Naive thymus-derived CD8-positive, alpha-beta T cell (primary cell): ENCODE data around the gene FAXDC2. TPM values are rescaled to one million over a fixed set of nuclear protein-coding genes. Genes with fewer than 3 reads are reported as not detected.

ENCODE experiments used
- ATAC-seq, 2 donors: fragments of 150-1000 bp; cut with Tn5 transposase in 1 of 2; sonication (Bioruptor Pico), chemical (Tn5 transposase) in 1 of 2; 1 replicate in 1 of 2; 2 replicates in 1 of 2; pipeline ENCODE4 v1.10.0; 2021; ENCODE audit warnings: mild to moderate bottlenecking in 2 of 2, moderate library complexity in 2 of 2
- POLR2A ChIA-PET: fragments of 350-600 bp; sonication (Branson Sonifier 250); formaldehyde crosslinking; loops from one replicate; lab custom pipeline; 2021; ENCODE audit warnings: antibody characterized with exemption; lab: Charles Lee
- DNase-seq, 10 donors: peaks; one replicate each; pipeline versions ENCODE4 v3.0.0 to v3.0.0-alpha.2; 2020 to 2022
- H3K27ac Mint-ChIP-seq, 10 donors: one replicate each; pipeline ENCODE4 v1.8.0; 2020 to 2022; ENCODE audit warnings: mild to moderate bottlenecking in 10 of 10, mixed read lengths in 10 of 10, moderate library complexity in 4 of 10, inconsistent platforms in 1 of 10
- H3K27me3 Mint-ChIP-seq, 5 donors: one replicate each; pipeline ENCODE4 v1.8.0; 2021 to 2022; ENCODE audit warnings: mixed read lengths in 5 of 5
- H3K36me3 Mint-ChIP-seq, 3 donors: one replicate each; pipeline ENCODE4 v1.8.0; 2020 to 2022; ENCODE audit warnings: mixed read lengths in 3 of 3, mild to moderate bottlenecking in 2 of 3, inconsistent platforms in 1 of 3
- H3K4me1 Mint-ChIP-seq, 4 donors: one replicate each; pipeline ENCODE4 v1.8.0; 2021 to 2022; ENCODE audit warnings: mixed read lengths in 4 of 4
- H3K4me3 Mint-ChIP-seq, 10 donors: one replicate each; pipeline ENCODE4 v1.8.0; 2020 to 2022; ENCODE audit warnings: mild to moderate bottlenecking in 10 of 10, mixed read lengths in 10 of 10, moderate library complexity in 6 of 10, inconsistent platforms in 1 of 10
- H3K9me3 Mint-ChIP-seq, 9 donors: one replicate each; pipeline ENCODE4 v1.8.0; 2020 to 2022; ENCODE audit warnings: mixed read lengths in 9 of 9, mild to moderate bottlenecking in 3 of 9, inconsistent platforms in 1 of 9, moderate library complexity in 1 of 9
- polyA plus RNA-seq, 3 donors: library from polyadenylated mRNA; unstranded; fragments of 300-500 nt; fragmentation: Illumina TruSeq; gene quantifications; one replicate each; pipeline ENCODE4 v1.2.3, GENCODE V29; 2021
- total RNA-seq, 8 experiments: library from RNA in 2 of 8; stranded (reverse) in 2 of 8; gene quantifications; one replicate each; pipeline ENCODE4 v1.2.3 and lab custom pipeline; 2021 to 2026

FAXDC2 gene
- total and polyA plus RNA-seq, 5 experiments from 2014 or later: 0.22 to 0.86 (median 0.51) TPM; not detected in 1

DNA sequence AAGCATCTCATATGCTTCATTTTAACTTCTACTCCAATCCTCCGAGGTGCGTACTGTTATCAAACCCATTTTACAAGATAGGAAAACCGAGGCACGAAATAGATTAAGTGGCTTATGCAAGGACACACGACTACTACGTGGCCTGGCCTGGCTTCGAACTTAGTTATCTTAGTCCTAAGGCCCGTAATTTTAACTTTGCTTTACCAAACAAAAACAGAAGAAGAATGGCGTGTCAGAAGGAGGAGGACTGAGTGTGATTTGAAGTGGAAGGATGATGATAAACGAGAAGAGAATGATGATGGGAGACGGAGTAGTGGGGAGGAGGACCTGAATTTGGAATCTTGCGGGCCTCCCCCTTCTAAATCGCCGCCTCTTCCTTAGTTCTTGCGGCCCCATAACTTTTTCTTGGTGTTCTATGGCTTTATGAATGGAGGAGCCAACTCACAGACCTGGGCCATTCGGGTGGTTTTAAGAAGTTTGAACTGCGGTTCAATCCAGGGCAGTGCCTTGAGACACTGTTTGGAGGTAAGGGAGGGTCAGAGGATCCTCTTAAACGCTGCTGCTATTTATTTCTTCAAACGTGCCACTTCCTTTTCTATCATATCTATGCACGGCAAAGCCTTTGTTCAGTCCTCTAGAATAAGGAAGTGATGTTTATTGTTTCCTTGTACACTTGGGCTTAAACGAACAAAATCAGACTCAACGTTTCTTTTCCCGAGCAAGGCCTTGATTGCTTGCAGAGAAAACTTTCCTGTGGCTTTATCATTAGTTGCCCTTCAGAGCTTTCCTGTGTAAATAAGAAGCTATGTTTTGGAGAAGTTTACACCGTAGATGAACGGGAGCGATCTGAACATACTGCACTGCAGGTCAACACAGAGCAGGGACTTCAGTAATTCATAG is 8.8 kb upstream of the FAXDC2 start:
- peaks cover 0 to 31% (median 3%) of the 10 kb centered on the region in 3 donors for H3K36me3 Mint-ChIP-seq
- POLR2A ChIA-PET: interaction anchor here (0.6 to 2.8 kb wide), 9 partner anchors 30 to 105 kb away, joined by 3 to 13 read pairs (median 4); partner anchors contain the start of gene LARP1
- DNase-seq (peak in 4 of 10 donors; percentile 15 to 51 (median 39)), ATAC-seq (no peak)
- H3K4me1 Mint-ChIP-seq: peaks cover 32 to 53% (median 46%) of the 10 kb centered on the region in 4 donors
- peak overlapping the region; percentile 87 to 97 (median 95) for H3K4me3 Mint-ChIP-seq
- no peaks in the 10 kb centered on the region for H3K27me3 Mint-ChIP-seq
- H3K9me3 Mint-ChIP-seq: no peaks in the 10 kb centered on the region
- H3K27ac Mint-ChIP-seq: peak overlapping the region; percentile 91 to 100 (median 99)

GRCh38 chr5:154858297-154858971 is 8.0 kb upstream of the FAXDC2 start, which contains the start of gene CNOT8:
TSS of gene CNOT8 (plus strand) at chr5:154858627. CDS start at chr5:154863279, 4,652 bp downstream.
- DNase-seq (peak; percentile 94 to 99 (median 98)), ATAC-seq (peak; percentile 70 to 75)
- H3K27ac Mint-ChIP-seq: peak within 1 kb of the TSS; percentile 91 to 100 (median 99)
- peak within 1 kb of the TSS; percentile 87 to 97 (median 95) for H3K4me3 Mint-ChIP-seq
- no peaks in the 10 kb centered on the region for H3K9me3 Mint-ChIP-seq
- POLR2A ChIA-PET: interaction anchor here (0.6 to 2.8 kb wide), 9 partner anchors 18 to 104 kb away, joined by 3 to 13 read pairs (median 4); partner anchors contain the start of gene LARP1
- peaks cover 32 to 49% (median 45%) of the 10 kb centered on the region in 4 donors for H3K4me1 Mint-ChIP-seq
- H3K27me3 Mint-ChIP-seq: no peaks in the 10 kb centered on the region
- H3K36me3 Mint-ChIP-seq: peaks cover 0 to 24% (median 0%) of the 10 kb centered on the region in 3 donors

GRCh38 chr5:154857530-154858296 is 7.3 kb upstream of the FAXDC2 start:
- peaks cover 26 to 42% (median 38%) of the 10 kb centered on the region in 4 donors for H3K4me1 Mint-ChIP-seq
- no peaks in the 10 kb centered on the region for H3K27me3 Mint-ChIP-seq
- H3K36me3 Mint-ChIP-seq: peaks cover 0 to 17% (median 0%) of the 10 kb centered on the region in 3 donors
- POLR2A ChIA-PET: interaction anchor here (0.7 to 2.8 kb wide), 13 partner anchors 10 to 104 kb away, joined by 3 to 13 read pairs (median 4); partner anchors contain the start of genes GEMIN5 and LARP1
- H3K9me3 Mint-ChIP-seq: no peaks in the 10 kb centered on the region
- peak; percentile 73 to 97 (median 90) for DNase-seq
- peak overlapping the region; percentile 91 to 100 (median 99) for H3K27ac Mint-ChIP-seq
- peak; percentile 64 to 69 for ATAC-seq
- H3K4me3 Mint-ChIP-seq: peak overlapping the region; percentile 87 to 97 (median 95)

DNA sequence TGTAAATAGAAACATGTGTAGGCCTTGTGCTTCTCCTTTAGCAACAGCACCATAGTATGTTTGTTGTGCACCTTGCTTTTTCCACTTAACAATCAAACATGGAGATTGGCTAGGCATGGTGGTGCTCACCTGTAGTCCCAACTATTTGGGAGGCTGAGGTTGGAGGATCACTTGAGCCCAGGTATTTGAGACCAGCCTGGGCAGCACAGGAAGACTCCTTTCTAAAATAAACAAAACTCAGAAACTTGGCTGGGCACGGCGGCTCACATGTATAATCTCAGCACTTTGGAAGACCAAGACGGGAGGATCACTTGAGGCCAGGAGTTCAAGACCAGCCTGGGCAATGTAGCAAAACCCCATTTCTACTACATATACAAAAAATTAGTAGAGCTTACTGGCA is 948 bp upstream of the FAXDC2 start:
- ATAC-seq: no peak
- POLR2A ChIA-PET: no interaction called here
- H3K27ac Mint-ChIP-seq: no peak overlapping the region
- H3K36me3 Mint-ChIP-seq: no peaks in the 10 kb centered on the region
- H3K27me3 Mint-ChIP-seq: no peaks in the 10 kb centered on the region
- no peaks in the 10 kb centered on the region for H3K9me3 Mint-ChIP-seq
- no peak overlapping the region for H3K4me3 Mint-ChIP-seq
- no peak for DNase-seq
- peaks cover 0 to 10% (median 4%) of the 10 kb centered on the region in 4 donors for H3K4me1 Mint-ChIP-seq

DNA sequence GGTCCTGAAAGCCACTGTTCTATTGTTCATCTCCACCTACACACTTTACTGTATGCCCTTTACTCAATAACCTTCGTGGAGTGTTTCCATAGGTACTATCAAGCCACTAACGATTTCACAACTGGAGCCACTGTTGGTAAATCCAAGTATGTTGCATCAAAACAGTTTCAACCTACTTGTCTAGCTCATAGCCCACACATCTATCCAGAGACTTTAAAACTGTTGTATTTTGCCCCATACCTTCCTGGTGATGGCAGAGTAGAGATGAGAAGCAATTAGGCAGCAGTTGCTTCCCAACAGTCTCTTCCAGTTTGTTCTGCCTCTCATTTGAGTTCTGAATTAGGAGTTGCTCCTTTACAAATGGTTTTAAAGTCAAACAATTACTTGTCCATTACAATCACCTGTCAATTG is 607 bp downstream of the FAXDC2 start:
- ATAC-seq (no peak), DNase-seq (no peak)
- Mint-ChIP-seq H3K27me3 (no peaks in the 10 kb centered on the region), H3K4me1 (peaks cover 0 to 10% (median 4%) of the 10 kb centered on the region in 4 donors), H3K9me3 (no peaks in the 10 kb centered on the region), H3K27ac (no peak overlapping the region), H3K36me3 (no peaks in the 10 kb centered on the region), H3K4me3 (no peak overlapping the region)
- POLR2A ChIA-PET: no interaction called here

DNA sequence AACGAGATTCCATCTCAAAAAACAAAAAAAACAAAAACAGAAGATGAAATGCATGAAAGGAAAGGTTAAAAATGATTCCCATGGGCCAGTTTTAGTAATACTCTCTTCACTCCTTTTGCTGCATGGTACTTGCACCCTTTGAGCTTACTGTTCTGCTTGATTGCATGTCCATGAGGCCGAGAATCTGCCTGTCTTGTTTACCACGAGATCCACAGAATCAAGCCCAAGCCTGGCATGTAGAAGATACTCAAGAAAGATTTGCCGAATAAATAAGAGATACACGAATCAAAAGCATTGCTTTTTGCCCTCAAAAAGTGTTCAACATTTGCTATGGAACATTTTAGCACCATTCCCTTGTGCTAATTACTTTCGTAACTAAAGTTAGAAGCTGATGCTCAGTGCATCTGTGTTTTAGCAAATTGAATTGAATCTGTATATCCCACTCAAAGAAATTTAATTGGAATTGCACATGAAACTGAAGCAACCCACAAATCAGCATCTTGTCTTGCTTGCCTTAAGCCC is 1.1 kb downstream of the FAXDC2 start:
- Mint-ChIP-seq H3K4me3 (no peak overlapping the region), H3K27ac (no peak overlapping the region), H3K36me3 (no peaks in the 10 kb centered on the region), H3K27me3 (no peaks in the 10 kb centered on the region), H3K9me3 (no peaks in the 10 kb centered on the region), H3K4me1 (peaks cover 0 to 10% (median 4%) of the 10 kb centered on the region in 4 donors)
- ATAC-seq (no peak), DNase-seq (no peak)
- POLR2A ChIA-PET: no interaction called here

- ATAC-seq: no peak
- H3K4me3 Mint-ChIP-seq: no peak overlapping the region
- H3K36me3 Mint-ChIP-seq: no peaks in the 10 kb centered on the region
- DNase-seq: no peak
- peaks cover 0 to 2% (median 0%) of the 10 kb centered on the region in 4 donors for H3K4me1 Mint-ChIP-seq
- H3K27ac Mint-ChIP-seq: no peak overlapping the region
- POLR2A ChIA-PET: no interaction called here
- no peaks in the 10 kb centered on the region for H3K27me3 Mint-ChIP-seq
- no peaks in the 10 kb centered on the region for H3K9me3 Mint-ChIP-seq
These were observed 5.6 kb downstream of the FAXDC2 start for GRCh38 chr5:154844809-154845208.

- no peak overlapping the region for H3K4me3 Mint-ChIP-seq
- ATAC-seq (no peak), DNase-seq (no peak)
- H3K27me3 Mint-ChIP-seq: no peaks in the 10 kb centered on the region
- no peaks in the 10 kb centered on the region for H3K9me3 Mint-ChIP-seq
- no peak overlapping the region for H3K27ac Mint-ChIP-seq
- no peaks in the 10 kb centered on the region for H3K36me3 Mint-ChIP-seq
- H3K4me1 Mint-ChIP-seq: peaks cover 0 to 4% (median 0%) of the 10 kb centered on the region in 4 donors
- POLR2A ChIA-PET: no interaction called here
These were observed 7.5 kb downstream of the FAXDC2 start for GRCh38 chr5:154842689-154843530.

- ATAC-seq (no peak), DNase-seq (no peak)
- Mint-ChIP-seq H3K4me3 (no peak overlapping the region), H3K27ac (peak overlapping the region in 1 of 10 donors; percentile 8), H3K36me3 (no peaks in the 10 kb centered on the region), H3K4me1 (peaks cover 0 to 4% (median 0%) of the 10 kb centered on the region in 4 donors), H3K9me3 (no peaks in the 10 kb centered on the region), H3K27me3 (no peaks in the 10 kb centered on the region)
- POLR2A ChIA-PET: interaction anchor here (0.7 to 1.7 kb wide), 2 partner anchors 9 to 16 kb away, joined by 3 to 7 read pairs; no protein-coding TSS in a partner anchor
These were observed 9.1 kb downstream of the FAXDC2 start for GRCh38 chr5:154841273-154841661.

GRCh38 chr5:154840435-154841272 is 9.7 kb downstream of the FAXDC2 start:
- Mint-ChIP-seq H3K4me3 (no peak overlapping the region), H3K27me3 (no peaks in the 10 kb centered on the region), H3K27ac (peak overlapping the region in 2 of 10 donors; percentile 15 to 67), H3K9me3 (no peaks in the 10 kb centered on the region), H3K4me1 (peaks cover 0 to 4% (median 0%) of the 10 kb centered on the region in 4 donors), H3K36me3 (no peaks in the 10 kb centered on the region)
- ATAC-seq (no peak), DNase-seq (no peak)
- POLR2A ChIA-PET: interaction anchor here (1.7 kb wide), 1 partner anchor 17 kb away, joined by 7 read pairs; no protein-coding TSS in a partner anchor
